ENCODE measurements around the gene RASGRP2.

Gene RASGRP2

GRCh38 chr11:64755681-64756361 is 11.9 kb upstream of the RASGRP2 start:
- DNase-seq: peak; percentile 40

- DNase-seq: no peak
Observed at GRCh38 chr11:64754919-64755662, 11.1 kb upstream of the RASGRP2 start.

- DNase-seq: no peak
Observed at GRCh38 chr11:64754124-64754918, 10.4 kb upstream of the RASGRP2 start.

- no peak for DNase-seq
Observed at GRCh38 chr11:64753380-64754123, 9.6 kb upstream of the RASGRP2 start.

- DNase-seq: no peak
Observed at GRCh38 chr11:64753019-64753379, 9.1 kb upstream of the RASGRP2 start.

- no peak for DNase-seq
Observed at GRCh38 chr11:64752175-64752970, 8.4 kb upstream of the RASGRP2 start.

- no peak for DNase-seq
Observed at GRCh38 chr11:64751580-64751979, 7.6 kb upstream of the RASGRP2 start.

- DNase-seq: no peak
Observed at GRCh38 chr11:64751136-64751535, 7.2 kb upstream of the RASGRP2 start.

- DNase-seq: no peak
Observed at GRCh38 chr11:64750361-64751054, 6.6 kb upstream of the RASGRP2 start.

GRCh38 chr11:64747961-64748665 is 4.2 kb upstream of the RASGRP2 start:
- DNase-seq: no peak

- no peak for DNase-seq
Observed at GRCh38 chr11:64746486-64746885, 2.5 kb upstream of the RASGRP2 start.

- DNase-seq: no peak
Observed at GRCh38 chr11:64745521-64746328, 1.8 kb upstream of the RASGRP2 start.

GRCh38 chr11:64745189-64745520 is 1.2 kb upstream of the RASGRP2 start:
- peak; percentile 62 for DNase-seq

GRCh38 chr11:64744544-64745188 is 724 bp upstream of the RASGRP2 start:
- DNase-seq: no peak

- DNase-seq: peak; percentile 77
Observed at GRCh38 chr11:64742889-64743590, 902 bp downstream of the RASGRP2 start.

GRCh38 chr11:64742087-64742888 is 1.7 kb downstream of the RASGRP2 start:
- peak; percentile 64 for DNase-seq

GRCh38 chr11:64741375-64742086 is 2.4 kb downstream of the RASGRP2 start:
- DNase-seq: no peak

Measured in RPMI8226 (cell line).